Heart left ventricle (tissue), 16 donors: ENCODE results near the gene OPRD1. TPM values are rescaled to one million over a fixed set of nuclear protein-coding genes. Genes with fewer than 3 reads are reported as not detected.
"Not testable (repeated sequence)": the region's sequence is repeated elsewhere in the genome, so short reads cannot be mapped to it uniquely, and the experiment has no call there.

ENCODE experiments used
- ATAC-seq, 4 donors: fragments of 200-7000 bp; cut with Tn5 transposase; one replicate each; pipeline ENCODE4 v1.9.1; 2020 to 2022; ENCODE audit warnings: moderate library complexity in 4 of 4, mild to moderate bottlenecking in 3 of 4, moderate number of reproducible peaks in 1 of 4
- DNase-seq, 5 donors: peaks; one replicate each; pipeline ENCODE4 v3.0.0-alpha.2; 2020
- H3K27ac ChIP-seq, 12 donors: fragments of 200-600 bp; sonication (generic) in 4 of 12; one replicate each; pipeline versions ENCODE4 v1.5.0 to v1.8.0; 2016 to 2022; ENCODE audit warnings: mild to moderate bottlenecking in 2 of 12
- H3K27me3 ChIP-seq, 9 donors: fragments of 200-600 bp; sonication (generic) in 2 of 9; one replicate each; pipeline versions ENCODE4 v1.5.1 to v1.8.0; 2016 to 2022; ENCODE audit warnings: mild to moderate bottlenecking in 3 of 9
- H3K36me3 ChIP-seq, 9 donors: fragments of 200-600 bp; sonication (generic) in 2 of 9; one replicate each; pipeline versions ENCODE4 v1.5.0 to v1.8.0; 2018 to 2022; ENCODE audit warnings: mild to moderate bottlenecking in 2 of 9
- H3K4me1 ChIP-seq, 12 donors: fragments of 200-600 bp; sonication (generic) in 4 of 12; one replicate each; pipeline versions ENCODE4 v1.5.0 to v1.8.0; 2016 to 2022; ENCODE audit warnings: mild to moderate bottlenecking in 3 of 12
- H3K4me3 ChIP-seq, 12 donors: fragments of 200-600 bp; sonication (generic) in 4 of 12; one replicate each; pipeline versions ENCODE4 v1.5.0 to v1.8.0; 2017 to 2022; ENCODE audit warnings: mild to moderate bottlenecking in 9 of 12, moderate library complexity in 4 of 12
- H3K9me3 ChIP-seq, 12 donors: fragments of 200-600 bp; sonication (generic) in 4 of 12; one replicate each; pipeline versions ENCODE4 v1.5.0 to v1.8.0; 2016 to 2022; ENCODE audit warnings: mild to moderate bottlenecking in 1 of 12
- CTCF ChIP-seq, 12 donors: fragments of 200-600 bp; sonication (generic) in 4 of 12; IDR thresholded peaks; one replicate each; pipeline versions ENCODE4 v1.5.0 to v1.8.0; 2018 to 2022; ENCODE audit warnings: antibody characterized with exemption in 12 of 12, mild to moderate bottlenecking in 5 of 12
- POLR2A ChIP-seq, 2 donors: fragments of 450-650 bp; IDR thresholded peaks; one replicate each; pipeline ENCODE4 v1.6.1; 2017; ENCODE audit warnings: antibody characterized with exemption in 2 of 2, mild to moderate bottlenecking in 2 of 2, moderate library complexity in 2 of 2
- WGBS, 4 donors: extraction: QIAGEN DNeasy Blood & Tissue Kit in 2 of 4; methylation state at CpG; one replicate each; pipeline versions ENCODE4 v1.1.5 to v1.1.7; 2013 to 2018; 5-methylcytosine and 5-hydroxymethylcytosine counted together
- intact Hi-C, 10 donors: fragments of 100-400 bp; cut with DNase I; formaldehyde crosslinking; loops; one replicate each; pipeline versions ENCODE4 v1.11.1 to v1.14.2; 2022
- polyA plus RNA-seq, 2 donors: library from polyadenylated mRNA; stranded (reverse); fragments of 200-250 nt; gene quantifications; one replicate each; pipeline ENCODE4 v1.2.3, GENCODE V29; 2013
- total RNA-seq, 9 donors: library from RNA; depleted of rRNA in 2 of 9; stranded (reverse); fragments of >200 nt in 2 of 9; fragmentation: NEBNext Ultra II Directional in 3 of 9; extraction: Animal tissue kit (Norgen Biotek cat#: 25700) in 3 of 9; gene quantifications; one replicate each; pipeline versions ENCODE4 v1.1.0 to v1.2.4, GENCODE V29; 2016 to 2023
- donor health status: ischemic (EF 13 %, LVEDD 7.1; RV severe dilation, severe dysfunction).
- donor health status: healthy with polysubstance abuse.
- donor health status: DM: no; HTN: yes; CAD: no.
- donor health status: DM: no; HTN: no; CAD: no.
- donor health status: ischemic (EF 25% LVEDD 6.9; RV normal size, moderate dysfunction).
- donor health status: ischemic (EF 25% LVEDD 5.7; RV mildly dilated, moderate dysfunction).
- donor health status: healthy.
- donor health status: DM: yes; HTN: yes; CAD: no.
- donor health status: ischemic (EF 35%, LVEDD 5.7; RV mildly dilated, moderate dysfunction).
- donor health status: nonischemic (EF 11% LVEDD 7.7; RV severe dilation, severe dysfunction).
- donor health status: DM: yes; HTN: yes; CAD: no.
- donor health status: PGD.
- donor health status: ischemic (EF 29% LVEDD 5.4; RV normal size, mild dysfunction).
- donor health status: nonischemic (EF 23%, LVEDD 6.1; RV moderate dilation, normal function).

OPRD1 gene
- total and polyA plus RNA-seq, 11 donors, result under 0.01 to 0.02 (median 0.01) TPM; not detected in 7

GRCh38 chr1:28822799-28823198 lies 10.8 kb downstream of the OPRD1 start:
- no peaks in the 10 kb centered on the region for H3K4me1 ChIP-seq
- H3K4me3 ChIP-seq, result no peak overlapping the region
- TF ChIP-seq POLR2A (IDR thresholded peaks at IDR 0.05), result no peak
- TF ChIP-seq CTCF (IDR thresholded peaks at IDR 0.05), result no peak
- no peaks in the 10 kb centered on the region for H3K36me3 ChIP-seq
- DNase-seq (no peak), ATAC-seq (no peak)
- WGBS, 4 donors, result 41 to 53% (median 49%) methylated on average over 3 of the region's 3 CpGs
- peaks cover 0 to 19% (median 0%) of the 10 kb centered on the region in 9 donors for H3K27me3 ChIP-seq
- intact Hi-C loops, result no loop called here
- no peak overlapping the region for H3K27ac ChIP-seq
- H3K9me3 ChIP-seq, result no peaks in the 10 kb centered on the region

GRCh38 chr1:28824061-28824460 lies 12.1 kb downstream of the OPRD1 start:
- H3K27me3 ChIP-seq, H3K4me1 ChIP-seq, ATAC-seq, H3K4me3 ChIP-seq, H3K9me3 ChIP-seq, H3K27ac ChIP-seq, intact Hi-C loops, H3K36me3 ChIP-seq, DNase-seq: not testable (repeated sequence)
- WGBS, 4 donors, result 86 to 93% (median 92%) methylated on average over 11 of the region's 11 CpGs

GRCh38 chr1:28828227-28828858 lies 16.4 kb downstream of the OPRD1 start:
- WGBS, 4 donors, result 49 to 57% (median 54%) methylated on average over 11 of the region's 11 CpGs
- H3K4me3 ChIP-seq, ATAC-seq, H3K4me1 ChIP-seq, H3K36me3 ChIP-seq, H3K27me3 ChIP-seq, intact Hi-C loops, DNase-seq, H3K9me3 ChIP-seq, H3K27ac ChIP-seq: not testable (repeated sequence)

- Histone ChIP-seq H3K36me3 (no peaks in the 10 kb centered on the region), H3K9me3 (no peaks in the 10 kb centered on the region), H3K27me3 (peaks cover 0 to 3% (median 0%) of the 10 kb centered on the region in 9 donors), H3K27ac (no peak overlapping the region), H3K4me3 (no peak overlapping the region), H3K4me1 (no peaks in the 10 kb centered on the region)
- DNase-seq (no peak), ATAC-seq (no peak)
- no peak for TF ChIP-seq POLR2A (IDR thresholded peaks at IDR 0.05)
- no peak for TF ChIP-seq CTCF (IDR thresholded peaks at IDR 0.05)
- WGBS, 4 donors, result 29 to 75% (median 69%) methylated on average over 1 to 2 of the region's 2 CpGs
- intact Hi-C loops, result no loop called here
These were observed 18.8 kb downstream of the OPRD1 start for GRCh38 chr1:28830814-28831213.

GRCh38 chr1:28832966-28833365 lies 21.0 kb downstream of the OPRD1 start:
- no peaks in the 10 kb centered on the region for H3K4me1 ChIP-seq
- WGBS, 4 donors, result 77 to 89% (median 84%) methylated on average over 4 of the region's 4 CpGs
- no peaks in the 10 kb centered on the region for H3K27me3 ChIP-seq
- DNase-seq, result no peak
- TF ChIP-seq POLR2A (IDR thresholded peaks at IDR 0.05) (no peak), CTCF (IDR thresholded peaks at IDR 0.05) (no peak)
- intact Hi-C loops, result no loop called here
- H3K9me3 ChIP-seq, result no peaks in the 10 kb centered on the region
- no peak for ATAC-seq
- no peak overlapping the region for H3K27ac ChIP-seq
- H3K4me3 ChIP-seq, result no peak overlapping the region
- H3K36me3 ChIP-seq, result no peaks in the 10 kb centered on the region
